Liver (tissue), 9 donors: Measurements from ENCODE around the gene COBL. TPM values are rescaled to one million over a fixed set of nuclear protein-coding genes. Genes with fewer than 3 reads are reported as not detected.

ENCODE experiments used
- DNase-seq: peaks from one replicate; pipeline ENCODE4 v3.0.0-alpha.2; 2017; ENCODE audit warnings: low spot score
- H3K27ac ChIP-seq, 2 donors: one replicate each; pipeline ENCODE4 v1.7.0; 2013; ENCODE audit warnings: inconsistent platforms in 2 of 2, low read length in 2 of 2, control low read depth in 1 of 2, low read depth in 1 of 2, mild to moderate bottlenecking in 1 of 2
- H3K27me3 ChIP-seq, 4 donors: one replicate each; pipeline versions ENCODE4 v1.6.1 to v1.7.0; 2013; ENCODE audit warnings: low read length in 3 of 4, inconsistent platforms in 1 of 4, mild to moderate bottlenecking in 1 of 4, moderate library complexity in 1 of 4; ENCODE audit not compliant: control insufficient read depth in 4 of 4, insufficient read depth in 4 of 4
- H3K36me3 ChIP-seq, 4 donors: one replicate each; pipeline versions ENCODE4 v1.6.1 to v1.7.0; 2013; ENCODE audit warnings: low read length in 3 of 4, mild to moderate bottlenecking in 3 of 4, low read depth in 1 of 4, moderate library complexity in 1 of 4; ENCODE audit not compliant: control insufficient read depth in 4 of 4, insufficient read depth in 3 of 4
- H3K4me1 ChIP-seq, 4 donors: one replicate each; pipeline versions ENCODE4 v1.6.1 to v1.7.0; 2013; ENCODE audit warnings: low read length in 3 of 4, mild to moderate bottlenecking in 3 of 4, moderate library complexity in 1 of 4; ENCODE audit not compliant: control insufficient read depth in 4 of 4, insufficient read depth in 4 of 4
- H3K4me3 ChIP-seq, 3 donors: one replicate each; pipeline versions ENCODE4 v1.6.1 to v1.7.0; 2013; ENCODE audit warnings: low read length in 3 of 3, control low read depth in 1 of 3, low read depth in 1 of 3, mild to moderate bottlenecking in 1 of 3
- H3K9ac ChIP-seq, 2 donors: one replicate each; pipeline ENCODE4 v1.7.0; 2013; ENCODE audit warnings: low read length in 2 of 2, mild to moderate bottlenecking in 2 of 2, moderate library complexity in 2 of 2, control low read depth in 1 of 2, low read depth in 1 of 2
- H3K9me3 ChIP-seq, 4 donors: one replicate each; pipeline versions ENCODE4 v1.6.1 to v1.7.0; 2013; ENCODE audit warnings: low read length in 3 of 4; ENCODE audit not compliant: control insufficient read depth in 4 of 4
- ATF3 ChIP-seq: IDR thresholded peaks from 2 replicates; pipeline ENCODE4 v1.6.1; 2016; ENCODE audit warnings: antibody characterized with exemption
- CTCF ChIP-seq: fragments of 150-350 bp; IDR thresholded peaks from 2 replicates; pipeline ENCODE4 v1.5.1; 2017; ENCODE audit warnings: improper control_type of control experiment, low read depth, low read length; ENCODE audit not compliant: missing input control
- FOXA2 ChIP-seq: IDR thresholded peaks from 2 replicates; pipeline ENCODE4 v1.6.1; 2016; ENCODE audit warnings: antibody characterized with exemption
- HNF4A ChIP-seq, 2 donors: conservative IDR thresholded peaks; 2 replicates each; pipeline ENCODE4 v1.6.1; 2016; ENCODE audit warnings: antibody characterized with exemption in 2 of 2, mild to moderate bottlenecking in 2 of 2
- MAX ChIP-seq: IDR thresholded peaks from 2 replicates; pipeline ENCODE4 v1.6.1; 2016; ENCODE audit warnings: antibody characterized with exemption
- RAD21 ChIP-seq, 2 donors: IDR thresholded peaks; 2 replicates each; pipeline ENCODE4 v1.6.1; 2016; ENCODE audit warnings: antibody characterized with exemption in 2 of 2, mild to moderate bottlenecking in 2 of 2
- REST ChIP-seq: IDR thresholded peaks from 2 replicates; pipeline ENCODE4 v1.6.1; 2016; ENCODE audit warnings: antibody characterized with exemption, mild to moderate bottlenecking
- RXRA ChIP-seq, 2 donors: IDR thresholded peaks; 2 replicates each; pipeline ENCODE4 v1.6.1; 2017 to 2018; ENCODE audit warnings: antibody characterized with exemption in 2 of 2, mild to moderate bottlenecking in 1 of 2
- ZBTB33 ChIP-seq: IDR thresholded peaks from 2 replicates; pipeline ENCODE4 v1.6.1; 2016; ENCODE audit warnings: antibody characterized with exemption
- WGBS: extraction: QIAGEN DNeasy Blood & Tissue Kit; methylation state at CpG from one replicate; pipeline ENCODE4 v1.1.7; 2013; 5-methylcytosine and 5-hydroxymethylcytosine counted together
- polyA plus RNA-seq, 2 donors: library from polyadenylated mRNA; stranded (reverse) in 1 of 2; unstranded in 1 of 2; fragments of 200-250 nt in 1 of 2; fragments of >200 nt in 1 of 2; fragmentation: Nextera tagmentation in 1 of 2; extraction: Ambion mirVana in 1 of 2; gene quantifications; one replicate each; pipeline versions ENCODE4 v1.2.1 to v1.2.3, GENCODE V29; 2013 to 2015
- total RNA-seq, 2 donors: library from RNA; depleted of rRNA; stranded (reverse); fragments of >200 nt; gene quantifications; one replicate each; pipeline ENCODE4 v1.2.3, GENCODE V29; 2014
- donor health status: healthy.
- donor health status: healthy.
- donor health status: healthy.
- donor health status: healthy.
- donor health status: healthy.

Gene COBL
- total and polyA plus RNA-seq, 4 donors, result 5.8 to 18.7 (median 10.7) TPM

GRCh38 chr7:51224811-51225595 is 91.6 kb downstream of the COBL start:
- Histone ChIP-seq H3K27me3 (no peaks in the 10 kb centered on the region), H3K36me3 (no peaks in the 10 kb centered on the region), H3K27ac (no peak overlapping the region), H3K4me1 (peaks cover 5 to 11% (median 7%) of the 10 kb centered on the region in 4 donors), H3K9me3 (no peaks in the 10 kb centered on the region), H3K9ac (no peak overlapping the region), H3K4me3 (no peak overlapping the region)
- WGBS, result 76% methylated on average over 17 of the region's 17 CpGs
- no peak for DNase-seq
- peak; percentile 19 to 66 for TF ChIP-seq HNF4A (conservative IDR thresholded peaks at IDR 0.05)
- TF ChIP-seq RAD21 (IDR thresholded peaks at IDR 0.05), result peak; percentile 77 to 83
- TF ChIP-seq CTCF, result peak; percentile 44
- no peak for TF ChIP-seq FOXA2

GRCh38 chr7:51223505-51223904 is 93.1 kb downstream of the COBL start:
- TF ChIP-seq REST, result no peak
- TF ChIP-seq MAX, result no peak
- no peak for TF ChIP-seq RXRA (IDR thresholded peaks at IDR 0.05)
- no peak for TF ChIP-seq ZBTB33
- no peak for TF ChIP-seq ATF3
- TF ChIP-seq CTCF, result no peak

More at GRCh38 chr7:51223505-51223904, 93.1 kb downstream of the COBL start:
- Histone ChIP-seq H3K4me3 (no peak overlapping the region), H3K9ac (no peak overlapping the region), H3K36me3 (peaks cover 0 to 6% (median 2%) of the 10 kb centered on the region in 4 donors), H3K9me3 (no peaks in the 10 kb centered on the region), H3K27ac (no peak overlapping the region), H3K27me3 (no peaks in the 10 kb centered on the region), H3K4me1 (peaks cover 0 to 3% (median under 1%) of the 10 kb centered on the region in 4 donors)
- WGBS, result 91% methylated on average over 2 of the region's 2 CpGs
- DNase-seq, result no peak
